Stimulated activated CD4-positive, alpha-beta T cell treated with anti-CD3 and anti-CD28 coated beads, Interleukin-12 subunit alpha, Interleukin-12 subunit beta, amount 100 ng/mL, for 4 hours (primary cell): ENCODE results near the gene CTNNA2.

ENCODE experiments used
- DNase-seq: peaks from one replicate; pipeline ENCODE4 v3.0.0-alpha.2; 2020

The CTNNA2 gene

DNA sequence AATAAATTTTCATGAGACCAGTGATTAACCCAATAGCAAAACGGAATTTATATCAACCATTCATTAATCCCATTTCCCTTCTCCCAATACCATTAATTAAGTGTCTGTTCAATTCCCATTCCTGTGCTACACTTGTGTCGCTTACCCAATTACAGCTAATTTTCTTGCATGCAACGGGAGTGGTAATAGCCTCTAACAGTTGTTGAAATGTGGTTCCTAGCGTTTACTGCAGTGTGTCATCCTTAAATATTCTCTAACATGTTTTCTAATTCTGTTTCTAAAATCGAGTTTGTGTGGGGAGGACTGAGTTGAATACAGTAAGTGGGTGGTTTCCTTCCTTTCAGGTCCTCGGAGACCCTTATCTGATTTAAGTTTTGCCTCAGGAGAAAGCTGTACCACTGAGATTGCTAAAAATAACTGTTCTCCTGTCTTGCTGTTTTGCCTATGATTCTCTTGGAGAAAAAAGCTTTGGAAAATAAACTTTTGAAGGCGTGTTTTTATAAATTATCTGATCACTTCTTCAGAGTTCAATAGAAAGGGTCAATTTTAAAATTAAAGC lies 851.0 kb downstream of the CTNNA2 start:
- DNase-seq, result no peak

DNA sequence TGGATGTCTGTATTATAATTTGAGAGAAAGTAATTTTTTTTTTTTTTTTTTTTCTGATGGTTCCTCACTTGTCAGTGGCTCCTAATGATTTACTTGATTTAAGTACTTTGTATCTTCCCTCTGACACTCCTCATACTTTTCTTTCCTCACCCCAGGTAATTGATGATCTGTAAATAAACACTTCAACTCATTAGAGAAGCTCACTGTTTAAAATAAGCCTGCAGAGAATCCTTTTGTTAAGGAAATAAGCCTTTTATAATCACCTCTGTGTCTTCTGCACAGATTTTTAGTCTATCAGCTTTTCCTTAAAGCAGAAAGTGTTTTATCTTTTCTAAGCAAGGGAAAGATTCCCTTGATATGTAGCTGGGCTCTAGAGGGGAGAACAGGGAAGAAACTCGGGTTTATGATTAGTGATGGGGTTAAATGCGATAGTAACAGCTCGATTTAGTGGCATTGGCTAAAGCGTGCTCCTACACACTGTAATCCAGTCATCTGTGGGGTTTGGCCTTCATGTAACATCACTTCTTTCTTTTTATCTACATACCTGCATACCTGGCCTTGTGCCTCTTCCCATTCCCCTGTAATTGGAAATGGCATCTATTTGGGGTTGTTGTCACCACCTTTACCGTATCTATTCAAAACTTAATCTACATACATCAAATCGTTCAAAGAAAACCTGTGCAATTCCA lies 851.8 kb downstream of the CTNNA2 start:
- DNase-seq, result no peak

DNA sequence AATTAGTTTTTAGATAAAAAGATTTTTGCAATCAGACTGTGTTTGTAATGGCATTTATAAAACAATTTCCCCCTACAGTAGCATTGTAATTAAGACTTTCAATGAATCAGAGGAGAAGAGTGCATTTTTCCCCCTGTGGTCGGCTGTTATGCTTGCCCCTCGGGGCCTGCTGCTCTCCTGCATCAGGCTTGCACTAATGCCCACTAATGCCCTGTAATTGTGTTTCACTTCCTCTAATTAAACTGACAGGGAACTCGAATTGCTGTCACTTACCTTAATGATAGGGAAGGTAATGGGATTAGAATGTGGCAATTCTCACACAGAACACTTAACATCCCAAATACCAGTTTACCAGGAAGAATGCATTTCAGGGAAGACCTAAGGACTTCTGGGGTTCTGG lies 852.9 kb downstream of the CTNNA2 start:
- DNase-seq, result no peak

DNA sequence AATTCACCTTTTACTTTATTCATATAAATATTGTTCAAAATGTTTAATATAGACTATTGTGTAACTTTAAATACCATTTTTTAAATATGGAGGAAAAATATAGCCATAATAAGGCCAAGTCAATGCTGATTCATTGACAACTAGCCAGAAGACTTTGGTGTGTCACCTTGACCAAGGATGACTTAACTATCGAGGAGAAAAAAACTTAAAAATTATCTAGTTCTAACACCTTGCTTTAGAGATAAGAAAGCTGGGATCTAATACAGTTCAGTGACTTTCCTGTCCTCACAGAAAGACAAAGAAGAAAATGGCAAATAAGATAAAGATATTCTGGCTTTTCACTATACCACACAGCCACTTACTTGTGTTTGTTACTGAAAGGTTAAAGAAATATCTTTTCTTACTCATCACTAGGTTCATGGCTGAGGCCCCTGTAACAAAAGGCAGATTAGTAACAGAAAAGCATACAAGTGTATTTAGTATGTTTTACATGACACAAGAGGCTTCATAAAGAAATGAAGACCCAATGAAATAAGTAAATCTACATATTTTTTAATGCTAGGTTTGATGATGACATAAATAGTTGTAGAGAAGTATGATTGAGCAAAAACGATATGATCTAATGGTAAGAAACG lies 857.6 kb downstream of the CTNNA2 start:
- DNase-seq, result no peak

DNA sequence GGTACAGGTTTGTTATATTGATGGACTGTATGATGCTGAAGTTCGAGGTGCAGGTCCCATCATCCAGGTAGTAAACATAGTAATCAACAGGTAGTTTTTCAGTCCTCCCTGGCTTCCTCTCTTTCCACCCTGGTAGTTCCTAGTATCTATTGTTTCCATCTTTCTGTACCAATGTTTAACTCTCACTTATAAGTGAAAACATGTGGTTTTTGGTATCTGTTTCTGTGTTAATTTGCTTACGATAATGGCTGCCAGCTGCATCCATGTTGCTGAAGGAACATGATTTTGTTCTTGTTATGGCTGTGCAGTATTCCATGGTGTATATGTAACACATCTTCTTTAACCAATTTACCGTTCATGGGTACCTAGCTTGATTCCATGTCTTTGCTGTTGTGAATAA lies 861.3 kb downstream of the CTNNA2 start:
- no peak for DNase-seq

DNA sequence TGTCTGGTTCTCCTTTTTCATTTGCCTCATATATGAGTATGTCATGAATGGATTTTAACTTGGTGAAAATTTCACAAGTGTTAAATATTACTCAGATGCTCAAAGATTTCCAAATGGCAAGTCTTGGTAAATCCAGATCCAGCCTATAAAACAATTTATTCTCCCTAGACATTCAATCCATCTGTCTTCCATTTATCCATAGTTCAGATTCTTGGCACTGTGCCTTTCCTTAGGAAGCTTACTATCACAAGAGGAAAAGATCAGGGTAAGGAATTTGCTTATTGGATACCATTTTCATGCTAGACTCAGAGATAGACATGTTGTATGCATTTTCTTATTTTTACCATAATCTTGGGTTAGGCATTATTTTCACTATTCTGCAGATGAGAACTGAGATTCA lies 864.2 kb downstream of the CTNNA2 start:
- no peak for DNase-seq

DNA sequence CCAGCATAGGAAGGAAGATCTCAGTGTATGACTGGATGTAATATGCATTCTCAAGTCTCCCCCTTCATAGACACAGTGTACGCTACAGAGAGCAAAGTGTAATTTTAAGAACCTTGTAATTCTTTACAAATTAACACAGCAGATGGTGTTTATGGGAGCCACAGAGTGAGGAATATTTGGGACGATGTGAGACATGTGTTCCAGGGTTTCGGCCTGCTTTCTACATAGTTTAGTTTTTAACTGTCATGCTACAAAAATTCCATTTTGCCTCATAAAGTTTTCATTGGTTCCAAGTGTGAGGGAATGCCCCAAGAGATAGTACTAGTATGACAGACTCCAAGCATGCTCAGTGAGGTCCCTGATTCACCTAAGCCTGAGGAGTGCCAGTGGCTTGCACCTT lies 867.9 kb downstream of the CTNNA2 start:
- DNase-seq, result no peak

DNA sequence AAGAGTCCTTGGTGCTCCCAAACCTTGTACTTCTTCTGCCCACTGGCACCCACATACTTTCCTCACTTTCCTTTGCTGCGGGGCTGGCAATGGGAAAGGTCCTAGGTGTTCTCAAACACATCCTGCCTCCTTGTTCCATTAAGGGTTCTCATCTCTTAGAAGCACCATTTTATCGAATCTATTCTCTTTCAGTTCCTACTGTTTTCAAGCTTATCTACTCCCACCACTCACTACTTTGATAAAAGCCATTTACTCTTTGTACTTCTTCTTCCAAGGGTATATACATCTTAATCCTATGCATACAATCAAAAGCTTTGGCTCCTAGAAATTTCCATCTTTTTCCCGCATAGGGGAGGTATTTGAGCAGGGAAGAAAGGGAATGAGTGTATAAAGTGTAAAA lies 868.8 kb downstream of the CTNNA2 start:
- no peak for DNase-seq

DNA sequence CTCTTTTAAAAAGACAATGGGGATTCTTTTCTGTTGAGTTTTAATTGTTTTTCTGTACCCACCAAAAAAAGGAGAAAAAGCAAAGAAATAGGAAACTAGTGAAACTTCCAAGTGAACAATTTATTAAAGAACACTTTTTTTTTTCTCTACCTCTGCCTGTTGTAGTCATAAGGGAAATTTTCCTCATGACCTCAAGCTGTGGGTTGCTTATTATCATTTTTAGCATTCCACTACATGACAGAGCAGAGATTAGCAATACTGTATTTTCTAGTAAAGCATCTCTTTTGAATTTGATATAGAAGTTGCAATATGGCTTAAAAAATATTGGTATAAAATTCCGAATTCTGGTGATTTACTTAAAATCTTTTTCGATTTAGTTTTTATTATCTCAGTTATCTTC lies 879.6 kb downstream of the CTNNA2 start:
- no peak for DNase-seq

DNA sequence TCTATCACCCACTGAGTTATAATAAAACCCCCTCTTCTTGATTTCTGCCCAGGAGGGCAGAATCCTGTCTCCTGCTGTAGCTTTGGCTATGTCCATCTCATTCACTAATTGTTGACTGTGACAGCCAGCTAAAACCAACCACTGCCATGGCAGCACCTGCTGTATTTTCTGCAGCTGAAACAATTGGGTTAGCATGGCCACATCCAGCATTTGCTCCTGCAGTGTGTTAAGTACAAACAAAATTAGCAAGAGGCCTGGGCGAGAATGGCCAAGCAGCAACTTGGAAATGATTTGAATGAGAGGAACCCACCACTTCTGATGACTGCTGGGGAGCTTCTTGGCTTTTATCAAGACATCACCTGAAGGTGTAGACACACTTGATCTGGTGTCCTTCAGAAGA lies 881.1 kb downstream of the CTNNA2 start:
- DNase-seq, result no peak

DNA sequence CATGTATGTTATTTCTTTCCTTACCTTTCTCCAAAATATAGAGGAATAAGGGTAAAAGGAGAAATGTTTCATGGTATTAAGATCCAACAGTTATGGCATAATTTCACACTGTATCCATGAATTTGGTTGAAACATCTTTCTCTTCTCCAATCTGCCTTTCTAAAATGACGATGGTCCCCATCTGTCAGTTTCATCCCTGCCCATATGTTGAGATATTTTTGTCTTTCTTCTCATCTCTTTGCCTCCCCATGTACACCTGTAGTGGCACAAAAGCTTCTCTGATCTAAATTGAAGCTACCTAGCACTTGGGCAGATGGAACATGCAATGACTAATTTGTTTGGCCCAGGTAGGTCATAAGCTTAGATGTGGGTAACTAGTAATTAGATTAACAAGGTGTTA lies 882.4 kb downstream of the CTNNA2 start:
- no peak for DNase-seq

DNA sequence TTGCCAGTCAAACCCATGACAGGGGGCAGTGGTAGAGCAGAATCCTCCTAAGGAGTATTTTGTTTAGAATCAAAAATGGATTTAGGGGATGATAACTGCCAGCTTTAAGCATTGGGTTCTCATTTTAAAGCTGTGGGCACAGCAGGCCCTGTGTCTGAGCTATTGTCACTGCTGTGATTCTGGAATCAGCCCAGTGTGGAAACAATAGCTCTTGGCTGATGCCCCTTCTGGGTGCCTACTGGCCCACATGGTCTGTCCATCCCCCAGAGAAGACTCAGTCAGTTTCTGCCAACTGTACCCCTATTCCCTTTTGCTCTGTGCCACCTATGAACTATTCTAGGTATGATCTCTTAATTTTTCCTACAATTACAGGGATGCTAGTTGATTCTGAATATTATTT lies 883.4 kb downstream of the CTNNA2 start:
- DNase-seq, result no peak

DNA sequence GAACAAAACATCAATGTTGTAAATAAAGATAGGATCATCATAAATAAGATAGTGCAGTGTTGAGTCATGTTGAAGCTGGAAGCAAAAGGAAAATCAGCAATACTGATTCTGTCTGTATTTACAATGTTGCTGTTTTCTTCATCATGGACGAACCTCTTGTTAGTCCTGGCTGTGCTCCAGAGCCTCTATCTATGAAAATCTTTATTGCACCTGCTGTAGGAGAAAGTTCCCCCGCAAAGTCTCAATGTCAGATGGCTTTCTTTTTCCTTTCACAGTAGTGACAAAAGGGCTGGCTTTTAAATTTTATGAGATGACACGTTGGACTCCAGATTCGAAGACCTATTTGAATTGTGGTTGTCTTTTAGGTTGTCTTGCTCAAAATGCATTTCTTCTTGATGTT lies 890.2 kb downstream of the CTNNA2 start:
- no peak for DNase-seq

DNA sequence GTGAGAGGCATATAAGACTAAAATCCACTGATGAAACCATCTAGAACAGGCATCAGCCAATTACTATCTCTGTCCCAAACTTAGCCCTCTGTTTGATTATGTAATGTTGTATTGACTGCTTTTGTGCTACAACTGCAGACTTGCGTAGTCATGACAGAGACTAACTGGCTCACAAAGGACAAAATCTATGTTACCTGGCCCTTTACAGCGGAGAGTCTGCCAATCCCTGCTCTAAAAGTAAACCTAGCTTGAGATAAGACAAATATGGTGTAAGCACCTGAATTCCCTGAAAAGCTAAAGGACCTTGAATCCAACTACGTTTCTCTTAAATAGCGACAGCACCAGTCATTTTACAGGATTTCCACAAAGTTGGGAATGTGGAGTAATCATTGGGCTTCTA lies 894.5 kb downstream of the CTNNA2 start:
- no peak for DNase-seq

DNA sequence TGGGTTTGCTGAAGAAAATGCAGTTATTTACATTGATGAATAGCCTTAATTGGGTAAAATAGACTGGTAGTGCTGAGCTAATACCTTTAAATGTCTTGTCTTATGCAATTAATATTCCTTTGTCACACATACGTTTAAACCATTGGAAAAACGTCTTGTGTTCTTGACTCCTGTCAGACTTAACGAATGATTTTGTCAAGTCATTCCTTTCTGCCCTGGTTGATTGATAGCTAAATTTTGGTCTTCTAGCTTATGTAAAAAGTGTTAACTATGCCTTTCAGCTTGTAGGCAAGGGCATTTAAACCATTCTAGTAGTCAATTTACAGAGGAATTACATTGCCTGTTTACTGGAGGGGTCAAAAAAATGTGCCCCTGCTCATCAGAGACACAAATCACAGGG lies 897.5 kb downstream of the CTNNA2 start:
- DNase-seq, result no peak

DNA sequence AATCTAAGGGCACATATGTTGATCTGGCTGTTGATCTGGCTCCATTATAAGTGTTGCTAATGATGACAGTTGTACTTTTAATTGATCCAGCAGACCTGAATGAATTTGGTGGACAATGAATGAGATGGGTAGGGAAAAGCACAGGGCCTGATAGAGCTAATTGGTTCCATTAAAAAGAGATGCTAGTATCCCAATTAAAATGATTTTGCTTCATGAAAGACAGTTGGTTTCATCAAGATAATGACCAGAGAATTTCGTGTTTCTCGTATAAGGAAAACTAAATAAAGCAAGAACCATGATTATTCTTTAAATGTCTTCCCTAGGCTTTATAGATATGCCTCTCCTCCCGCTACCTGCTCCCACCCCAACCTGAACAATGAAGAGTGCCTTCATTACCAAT lies 900.3 kb downstream of the CTNNA2 start:
- no peak for DNase-seq

DNA sequence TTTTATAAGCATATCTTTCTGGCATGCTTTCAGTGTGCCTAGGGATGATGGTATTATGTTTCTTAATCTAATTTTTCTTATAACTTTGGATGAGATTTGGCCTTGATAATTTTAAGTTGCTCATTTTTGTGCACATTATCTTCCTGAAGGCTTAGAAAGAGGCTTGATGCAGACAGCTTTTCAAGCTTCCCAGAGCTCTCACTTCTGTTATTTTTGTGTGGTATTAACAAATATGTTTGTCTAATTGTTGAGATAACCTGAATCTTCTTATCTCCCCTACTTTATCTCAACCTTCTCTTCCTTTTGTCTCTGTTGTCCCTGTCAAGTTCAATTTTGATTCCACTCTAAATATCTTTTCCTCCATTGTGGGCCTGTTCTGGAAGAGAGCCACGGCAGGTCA lies 904.9 kb downstream of the CTNNA2 start:
- no peak for DNase-seq

DNA sequence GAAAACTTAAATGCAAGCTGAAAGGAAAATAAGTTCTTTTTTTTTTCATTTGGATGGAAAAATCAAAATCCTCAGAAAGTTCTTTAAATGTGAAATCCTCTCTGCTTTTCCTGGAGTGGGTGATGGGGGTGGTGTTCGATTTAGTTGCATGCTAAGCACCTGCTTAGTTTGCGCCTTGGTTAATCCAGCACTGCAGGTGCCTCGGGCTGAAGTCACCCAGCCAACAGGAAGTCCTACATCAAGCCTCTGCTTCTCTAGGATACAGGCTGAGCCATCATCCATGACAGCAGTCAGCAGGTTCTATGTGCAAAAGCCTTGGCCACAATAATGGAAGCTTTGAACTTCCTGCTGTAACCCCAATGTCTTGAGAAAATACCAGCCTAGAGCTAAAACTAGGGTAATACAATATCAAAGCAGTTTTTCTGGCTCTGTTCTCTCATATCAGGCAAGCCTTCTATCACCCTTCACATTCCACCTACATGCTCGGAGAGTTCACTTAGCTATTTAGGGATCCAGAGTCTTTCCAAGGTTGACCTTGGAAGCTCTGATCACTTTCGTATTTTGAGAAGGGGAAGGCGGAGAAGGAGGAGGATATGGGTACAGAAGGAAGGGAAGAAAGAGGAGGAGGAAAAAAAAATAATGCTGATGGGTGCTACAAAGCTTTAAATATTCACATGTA lies 907.8 kb downstream of the CTNNA2 start:
- DNase-seq, result no peak

DNA sequence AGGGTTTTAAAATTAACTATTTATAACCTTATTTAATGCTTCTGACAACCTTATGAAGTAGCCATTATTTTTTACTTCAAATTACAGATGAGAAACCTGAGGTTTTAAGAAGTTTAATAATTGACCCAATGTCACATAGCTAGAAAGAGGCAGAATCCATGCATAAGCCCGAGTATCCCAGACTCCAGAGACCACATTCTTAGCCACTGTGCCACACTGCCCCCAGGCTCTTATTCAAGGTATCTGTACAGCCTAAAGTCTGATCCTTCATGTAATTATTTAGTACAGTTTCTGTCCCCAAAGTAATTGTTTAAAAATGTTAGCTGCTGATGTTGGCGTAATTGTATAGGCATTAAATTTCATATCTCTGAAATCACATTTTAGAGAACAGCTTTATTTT lies 916.4 kb downstream of the CTNNA2 start:
- DNase-seq, result no peak

DNA sequence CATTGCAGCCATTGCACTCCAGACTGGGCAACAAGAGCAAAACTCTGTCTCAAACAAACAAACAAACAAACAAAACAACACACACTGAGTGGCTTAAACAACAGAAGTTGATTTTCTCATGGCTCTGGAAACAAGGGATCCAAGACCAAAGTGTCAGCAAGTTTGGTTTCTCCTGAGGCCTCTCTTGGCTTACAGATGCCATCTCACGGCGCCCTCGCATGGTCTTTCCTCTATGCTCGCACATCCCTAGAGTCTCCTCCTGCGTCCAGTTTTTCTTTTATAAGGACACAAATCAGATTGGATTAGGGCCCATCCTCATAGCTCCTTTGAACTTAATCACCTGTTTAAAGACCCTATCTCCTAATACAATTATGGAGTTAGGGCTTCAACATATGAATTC lies 925.1 kb downstream of the CTNNA2 start:
- no peak for DNase-seq

DNA sequence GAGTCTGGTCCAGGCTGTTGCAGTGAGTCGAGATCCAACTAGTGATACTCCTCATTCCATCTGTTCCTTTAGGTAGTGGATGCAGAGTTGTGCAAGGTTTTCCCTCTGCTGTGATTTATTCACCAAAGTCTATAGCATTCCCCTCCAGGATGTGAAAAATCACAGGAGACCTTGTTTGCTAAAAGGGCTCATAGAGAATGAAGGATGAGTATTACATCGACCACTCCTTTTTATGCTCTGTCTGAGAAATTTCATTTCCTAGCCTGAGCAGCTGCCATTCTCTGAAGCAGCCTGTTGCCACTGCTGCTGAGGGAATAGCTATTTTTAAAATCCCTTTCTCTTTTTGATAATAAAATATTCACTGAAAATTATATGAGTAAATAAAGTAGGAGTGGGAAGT lies 925.8 kb downstream of the CTNNA2 start:
- DNase-seq, result no peak

DNA sequence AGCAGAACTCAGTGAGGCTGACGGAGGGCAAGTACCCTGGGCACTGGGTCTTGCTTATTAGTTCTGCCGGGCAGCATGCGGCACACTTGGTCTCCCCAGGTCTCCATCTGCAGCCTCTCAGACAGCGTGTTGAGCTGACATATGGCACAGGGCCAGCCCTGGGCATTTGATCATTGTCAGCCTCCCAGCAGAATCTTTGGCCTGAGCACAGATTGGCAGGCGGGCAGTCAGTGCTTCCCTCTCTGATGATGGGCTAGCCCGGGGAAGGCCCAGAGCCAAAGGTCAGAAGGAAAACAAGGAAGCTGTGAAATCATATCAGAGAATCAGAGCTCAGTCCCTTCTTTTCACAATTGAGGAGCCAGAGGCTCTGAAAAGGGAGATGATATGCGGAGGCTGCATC lies 941.8 kb downstream of the CTNNA2 start:
- no peak for DNase-seq

DNA sequence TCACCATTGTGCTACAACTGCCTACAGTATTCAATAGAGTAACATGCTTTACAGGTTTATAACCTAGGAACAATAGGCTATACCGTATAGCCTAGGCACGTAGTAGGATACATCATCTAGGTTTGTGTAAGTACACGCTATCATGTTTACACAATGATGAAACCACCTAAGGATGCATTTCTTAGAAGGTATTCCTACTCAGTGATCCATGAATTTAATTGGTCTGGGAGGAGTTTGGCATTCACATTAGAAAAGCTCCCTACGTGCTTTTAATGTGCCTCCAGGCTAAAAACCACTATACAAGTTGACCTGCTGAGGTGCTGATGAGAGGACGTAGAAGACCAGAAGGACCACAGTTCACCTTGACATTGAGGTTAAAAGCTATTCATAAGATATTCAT lies 946.2 kb downstream of the CTNNA2 start:
- DNase-seq, result no peak

DNA sequence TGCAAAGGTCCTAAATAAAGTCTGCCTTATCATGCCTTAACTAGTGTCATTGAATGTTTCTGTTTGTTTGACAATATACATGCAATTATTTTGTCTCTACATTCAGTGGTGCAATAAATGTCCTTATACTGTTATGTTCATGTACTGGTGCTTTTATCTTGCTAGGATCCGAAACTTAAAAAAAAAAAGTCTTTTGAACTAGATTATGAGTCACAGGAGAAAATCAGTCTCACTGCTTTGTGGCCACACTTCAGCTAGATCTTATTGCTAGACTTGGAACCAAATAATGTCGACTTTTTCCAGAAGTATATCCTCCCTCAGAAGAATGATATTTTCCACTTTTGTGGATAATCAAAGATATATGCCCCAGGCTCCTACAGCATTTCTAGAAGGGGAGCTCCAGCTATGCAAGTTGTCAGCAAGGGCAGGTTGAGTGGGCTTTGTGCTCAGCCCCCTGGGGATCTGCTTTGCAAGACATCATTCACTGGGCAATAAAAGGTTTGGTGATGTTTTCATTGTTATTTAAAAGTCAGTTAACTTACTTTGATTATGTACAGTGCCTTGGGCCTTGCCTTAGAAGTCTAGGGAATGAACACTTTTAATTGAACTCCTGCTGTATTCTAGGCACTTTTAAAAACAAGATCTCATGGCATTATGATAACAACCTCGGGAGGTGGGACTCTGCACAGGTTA lies 948.8 kb downstream of the CTNNA2 start:
- DNase-seq, result no peak
